HG03064 (cell line): ENCODE measurements around the gene TAS2R8.
"Not testable (repeated sequence)": the region's sequence is repeated elsewhere in the genome, so short reads cannot be mapped to it uniquely, and the experiment has no call there.

Experiments used
- ATAC-seq: cut with Tn5 transposase; IDR thresholded peaks from one replicate; pipeline ENCODE4 v1.9.1; 2021; ENCODE audit warnings: low read depth; ENCODE audit not compliant: unreplicated experiment

The TAS2R8 gene, protein sequence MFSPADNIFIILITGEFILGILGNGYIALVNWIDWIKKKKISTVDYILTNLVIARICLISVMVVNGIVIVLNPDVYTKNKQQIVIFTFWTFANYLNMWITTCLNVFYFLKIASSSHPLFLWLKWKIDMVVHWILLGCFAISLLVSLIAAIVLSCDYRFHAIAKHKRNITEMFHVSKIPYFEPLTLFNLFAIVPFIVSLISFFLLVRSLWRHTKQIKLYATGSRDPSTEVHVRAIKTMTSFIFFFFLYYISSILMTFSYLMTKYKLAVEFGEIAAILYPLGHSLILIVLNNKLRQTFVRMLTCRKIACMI

GRCh38 chr12:10807186-10807585 is at the start of gene TAS2R8:
TSS of gene TAS2R8 (minus strand) at chr12:10807286. CDS start at chr12:10806980, 306 bp downstream.
- ATAC-seq = no peak

- ATAC-seq = no peak
Measured at GRCh38 chr12:10855807-10856206, 48.7 kb upstream of the TAS2R8 start.

GRCh38 chr12:10853776-10854175 is 46.7 kb upstream of the TAS2R8 start:
- no peak for ATAC-seq

DNA sequence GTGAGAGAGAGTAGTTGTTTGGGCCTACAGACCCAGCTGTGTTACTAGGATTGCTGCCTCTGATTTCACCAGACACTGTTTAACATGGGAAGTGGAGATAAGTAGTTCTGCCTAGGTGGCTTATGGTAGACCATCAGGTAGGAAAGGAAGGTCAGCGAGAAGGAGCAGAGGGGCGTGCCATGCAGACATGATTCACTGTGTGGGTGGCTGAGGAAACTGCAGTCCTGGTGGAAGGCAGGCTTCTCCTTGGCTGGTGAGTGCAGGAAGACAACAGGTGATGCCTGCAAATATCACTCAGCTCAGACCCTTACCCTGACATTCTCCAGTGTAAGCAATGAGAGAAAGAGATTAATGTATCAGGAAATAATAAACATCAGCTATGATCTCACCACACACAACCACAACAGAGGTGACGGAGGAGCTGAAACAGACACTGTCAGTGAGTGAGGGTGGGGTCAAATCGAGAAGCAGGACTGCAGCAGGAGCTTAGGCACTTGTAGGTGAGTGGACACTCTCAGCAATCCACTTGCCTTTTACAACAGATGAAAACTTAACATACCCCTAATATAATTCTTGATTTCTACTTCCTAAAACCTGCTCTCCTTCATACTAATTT is 44.3 kb upstream of the TAS2R8 start:
- no peak for ATAC-seq

- no peak for ATAC-seq
Measured at GRCh38 chr12:10849425-10849878, 42.4 kb upstream of the TAS2R8 start, which contains the start of gene PRR4. TSS of gene PRR4 (minus strand) at chr12:10849475. CDS start at chr12:10849437, 38 bp downstream.

- ATAC-seq = no peak
Measured at GRCh38 chr12:10847744-10848143, 40.7 kb upstream of the TAS2R8 start.

- no peak for ATAC-seq
Measured at GRCh38 chr12:10842862-10843261, 35.8 kb upstream of the TAS2R8 start.

DNA sequence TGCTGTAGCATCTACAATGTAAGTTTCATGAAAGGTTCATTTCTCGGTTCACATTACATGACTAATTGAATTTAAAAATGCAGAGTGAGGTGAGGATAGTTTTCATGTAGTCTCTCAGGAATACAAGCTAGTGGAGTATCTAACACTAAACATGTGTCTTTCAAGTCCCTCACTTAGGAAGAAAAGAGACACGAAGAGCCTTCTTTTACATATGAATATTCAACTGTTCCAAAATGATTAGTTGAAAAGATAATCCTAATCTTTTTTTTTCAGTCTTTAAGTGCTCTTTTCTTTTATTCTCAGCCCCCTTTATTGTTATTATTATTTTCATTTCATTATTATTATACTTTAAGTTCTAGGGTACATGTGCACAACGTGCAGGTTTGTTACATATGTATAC is 31.4 kb upstream of the TAS2R8 start:
- no peak for ATAC-seq

DNA sequence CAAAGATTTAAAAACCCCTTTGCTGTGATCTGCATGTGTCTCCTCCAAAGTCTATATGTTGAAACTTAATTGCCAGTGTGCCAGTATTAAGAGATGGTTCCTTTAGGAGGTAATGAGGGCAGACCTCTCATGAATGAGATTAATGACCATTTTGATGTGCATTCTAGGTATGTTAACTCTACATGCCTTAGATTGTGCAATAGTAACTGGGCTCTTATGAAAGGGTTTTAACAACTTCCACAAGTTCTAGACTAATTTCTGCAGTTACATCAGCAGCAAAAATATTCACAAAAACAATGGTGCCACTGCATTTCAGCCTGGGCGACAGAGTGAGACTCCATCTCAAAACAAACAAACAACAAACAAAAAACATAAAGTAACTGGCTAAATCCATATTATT is 22.9 kb upstream of the TAS2R8 start:
- ATAC-seq = no peak

DNA sequence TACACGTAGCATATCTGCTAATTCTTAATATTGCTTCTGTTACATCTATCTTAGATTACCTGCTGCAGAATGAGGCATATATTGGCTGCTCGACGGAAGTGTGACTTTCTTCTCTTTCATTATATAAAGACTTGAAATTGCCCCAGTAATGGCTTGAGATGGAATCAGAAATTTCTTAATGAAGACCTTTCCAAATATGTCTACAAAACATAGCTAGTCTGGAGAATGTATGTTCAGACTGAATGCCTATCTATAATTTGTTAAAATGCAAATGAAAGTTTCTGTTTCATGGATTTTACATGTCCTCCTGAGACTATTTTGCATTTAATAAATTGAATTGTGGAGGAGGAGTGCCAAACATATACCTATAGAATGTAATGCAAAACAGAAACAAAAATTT is 19.2 kb upstream of the TAS2R8 start, which contains the start of gene TAS2R10:
Gene TAS2R10, minus strand, starts transcription at position 101 of the 400 bp plus-strand sequence. Its CDS starts 89 bp downstream, at position 12.
- no peak for ATAC-seq

GRCh38 chr12:10824957-10825356 is 17.9 kb upstream of the TAS2R8 start:
- no peak for ATAC-seq

DNA sequence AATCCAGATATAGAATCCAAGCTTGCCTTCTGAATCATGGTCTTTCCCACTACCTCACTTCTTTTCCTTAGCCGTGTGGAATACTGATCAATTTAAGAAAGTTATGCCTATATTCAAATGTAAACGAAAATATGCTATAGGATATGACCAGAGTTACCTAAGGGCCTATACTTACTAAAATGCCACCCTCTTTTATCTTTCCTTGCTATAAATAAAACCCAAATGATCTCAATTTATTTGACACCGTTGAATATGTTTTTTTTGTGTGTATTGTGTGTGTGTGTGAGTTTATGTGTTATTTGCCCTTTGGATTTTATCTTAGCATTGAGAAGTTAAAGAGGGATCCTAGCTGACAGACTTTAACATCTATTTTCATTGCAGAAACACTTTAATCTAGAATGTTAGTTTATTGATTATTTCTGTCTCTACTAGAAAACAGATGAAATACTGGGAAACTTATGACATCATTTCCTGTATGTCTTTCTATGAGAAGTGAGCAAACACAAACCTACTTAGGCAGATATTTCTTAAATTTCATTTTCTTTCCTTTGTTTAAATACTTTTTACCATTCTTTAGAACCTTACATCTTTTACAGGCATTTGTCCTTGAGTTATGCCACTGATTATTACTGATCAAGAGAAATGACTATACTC is 4.9 kb upstream of the TAS2R8 start:
- ATAC-seq = no peak

DNA sequence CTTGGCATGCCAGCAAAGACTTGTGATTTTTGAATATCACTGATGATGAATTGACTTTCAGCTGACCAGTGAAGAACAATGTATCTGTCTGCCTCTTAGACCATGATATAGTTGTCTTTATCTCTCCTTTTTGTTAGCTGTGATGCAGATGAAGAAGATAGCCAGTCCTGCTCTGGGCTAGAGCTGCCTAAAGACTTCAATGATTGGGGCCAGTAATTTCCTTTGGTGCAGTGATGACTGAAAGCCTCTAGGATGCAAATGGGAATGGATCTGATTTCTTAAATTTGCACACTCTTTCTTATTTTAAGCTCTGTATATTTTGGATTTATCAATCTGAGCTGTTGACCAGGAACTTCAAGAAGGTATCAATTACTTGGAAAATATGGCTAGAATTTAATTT is 3.0 kb upstream of the TAS2R8 start, which contains the start of gene TAS2R9:
Gene TAS2R9, minus strand, starts transcription at position 101 of the 400 bp plus-strand sequence. Its CDS starts 93 bp downstream, at position 8.
- ATAC-seq = no peak

DNA sequence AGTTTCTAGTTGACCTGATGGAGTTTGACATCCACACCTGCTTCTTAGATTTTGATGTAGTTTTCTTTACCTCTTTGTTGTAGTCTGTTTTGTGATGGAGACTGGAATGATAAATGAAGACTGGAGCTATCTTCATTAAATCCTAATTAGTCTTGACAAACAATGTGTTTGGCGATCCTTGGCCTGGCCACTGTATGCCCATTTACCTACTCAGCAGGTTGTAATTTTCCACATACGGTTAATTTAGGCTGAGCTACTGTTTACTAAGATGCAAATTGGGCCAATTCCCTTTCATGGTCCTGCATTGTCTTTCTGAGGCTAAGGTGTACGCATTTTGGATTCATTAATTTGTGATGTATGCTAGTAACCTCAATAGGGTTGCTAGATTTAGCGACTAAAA is 4.5 kb downstream of the TAS2R8 start, which contains the start of gene TAS2R7:
Gene TAS2R7, minus strand, starts transcription at position 41 of the 400 bp plus-strand sequence. CDS start 57 bp downstream, outside the sequence.
- ATAC-seq = no peak

DNA sequence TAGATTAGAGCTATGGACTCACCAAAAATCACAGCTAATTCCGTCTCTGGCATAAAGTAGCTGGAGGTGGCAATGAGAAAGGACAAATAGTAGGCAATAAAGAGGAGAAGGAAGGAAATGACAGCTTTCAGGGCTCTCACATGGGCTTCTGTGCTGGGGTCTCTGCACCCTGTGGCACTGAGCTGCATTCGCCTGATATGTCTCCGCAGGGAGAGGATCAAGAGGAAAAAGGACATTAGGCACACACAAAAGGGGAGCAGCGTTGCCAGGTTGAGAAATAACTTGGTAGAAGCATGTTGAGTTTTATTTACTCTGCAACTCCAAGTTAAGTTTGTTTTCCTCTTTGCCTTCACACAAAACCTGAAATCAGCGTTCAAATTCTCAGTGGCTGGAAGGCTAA is 5.3 kb downstream of the TAS2R8 start:
- no peak for ATAC-seq

DNA sequence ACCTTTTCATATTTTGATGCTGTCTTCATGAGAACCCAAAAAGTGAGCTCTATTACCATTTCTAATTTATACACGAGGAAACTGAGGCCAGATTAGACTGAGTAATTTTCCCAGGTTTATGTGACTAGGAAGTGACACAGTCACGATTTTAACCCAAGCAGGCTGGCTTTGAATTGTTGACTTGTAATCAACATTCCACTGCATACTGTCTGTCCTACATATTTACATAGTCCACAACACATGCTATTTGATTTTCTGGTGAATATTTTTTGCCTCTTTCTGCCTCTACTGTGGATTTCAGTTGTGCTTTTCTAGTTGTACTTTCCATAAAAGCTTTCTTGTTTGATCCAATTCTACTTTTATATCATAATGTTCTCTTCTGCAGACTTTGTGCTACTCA is 12.9 kb downstream of the TAS2R8 start:
- no peak for ATAC-seq

GRCh38 chr12:10791769-10792168 is 15.3 kb downstream of the TAS2R8 start:
- not testable (repeated sequence) for ATAC-seq

DNA sequence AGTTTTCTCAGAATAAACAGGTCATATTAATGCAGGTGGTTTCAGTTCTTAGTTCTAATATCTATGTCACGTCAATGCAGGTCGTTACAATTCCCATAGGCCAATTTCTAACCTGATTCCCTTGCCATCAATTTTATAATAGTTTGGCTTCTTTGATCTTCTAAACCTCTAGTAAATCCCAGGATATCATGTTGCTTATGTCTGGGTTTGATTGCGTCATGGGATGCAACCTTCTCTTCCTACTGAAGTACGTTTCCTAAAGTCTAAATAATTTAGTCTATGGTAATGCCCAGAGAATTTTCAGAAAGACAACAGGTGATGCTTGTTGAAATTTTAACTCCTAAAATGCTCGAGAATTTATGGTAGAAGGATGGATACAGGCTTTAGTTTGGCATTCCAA is 23.8 kb downstream of the TAS2R8 start:
- ATAC-seq = no peak

DNA sequence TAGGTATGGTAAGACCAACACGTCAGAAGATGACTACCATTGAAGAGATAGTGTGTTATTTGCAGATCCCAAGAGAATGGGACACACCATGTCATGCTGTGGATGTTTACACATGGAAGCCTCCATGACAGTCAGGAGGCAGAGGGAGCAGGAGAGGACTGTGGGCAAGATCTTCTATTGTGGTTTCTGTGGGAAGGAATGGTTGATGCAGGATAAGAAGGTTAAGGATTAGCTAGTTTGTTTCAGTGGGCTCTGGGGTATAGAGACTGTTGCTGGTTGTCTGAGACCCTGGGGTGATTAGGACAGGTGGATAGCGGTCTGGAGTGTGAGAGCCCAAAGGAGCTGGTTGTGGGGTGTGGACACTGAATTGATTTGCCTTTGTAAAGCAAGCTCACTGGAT is 28.0 kb downstream of the TAS2R8 start:
- ATAC-seq = no peak

GRCh38 chr12:10771132-10771733 is 35.9 kb downstream of the TAS2R8 start:
- no peak for ATAC-seq

GRCh38 chr12:10759657-10760056 is 47.4 kb downstream of the TAS2R8 start:
- ATAC-seq = no peak
